Epithelial cell of proximal tubule (primary cell): ENCODE data around the gene RIPK4. TPM values are rescaled to one million over a fixed set of nuclear protein-coding genes. Genes with fewer than 3 reads are reported as not detected.

Source experiments
- DNase-seq: peaks from one replicate; pipeline ENCODE4 v3.0.0-alpha.2; 2011; ENCODE audit warnings: low read depth
- H3K4me3 ChIP-seq: 2 replicates; pipeline ENCODE4 v1.5.1; 2011; ENCODE audit warnings: low read depth, mild to moderate bottlenecking, low read length
- CTCF ChIP-seq: conservative IDR thresholded peaks from 2 replicates; pipeline ENCODE4 v1.5.1; 2012; ENCODE audit warnings: low read depth, mild to moderate bottlenecking, low read length
- total RNA-seq: library from RNA; depleted of rRNA; stranded (reverse); fragments of >200 nt; gene quantifications from 2 replicates; pipeline ENCODE4 v1.2.3, GENCODE V29; 2015

The RIPK4 gene
- total RNA-seq, 1 donor from 2014 or later: 20.2 TPM

GRCh38 chr21:41736423-41736822 lies 30.4 kb downstream of the RIPK4 start:
- H3K4me3 ChIP-seq: no peak overlapping the region
- DNase-seq: no peak
- TF ChIP-seq CTCF: no peak

- H3K4me3 ChIP-seq: no peak overlapping the region
- TF ChIP-seq CTCF: no peak
- no peak for DNase-seq
These were observed 32.7 kb downstream of the RIPK4 start for GRCh38 chr21:41733951-41734689.

- DNase-seq: no peak
- H3K4me3 ChIP-seq: no peak overlapping the region
- TF ChIP-seq CTCF: no peak
These were observed 35.8 kb downstream of the RIPK4 start for GRCh38 chr21:41731081-41731480.

GRCh38 chr21:41730367-41730765 lies 36.5 kb downstream of the RIPK4 start:
- no peak for DNase-seq
- TF ChIP-seq CTCF: no peak
- no peak overlapping the region for H3K4me3 ChIP-seq

GRCh38 chr21:41729701-41730366 lies 37.0 kb downstream of the RIPK4 start:
- no peak for DNase-seq
- TF ChIP-seq CTCF: no peak

GRCh38 chr21:41727784-41728763 lies 38.8 kb downstream of the RIPK4 start:
- no peak for DNase-seq
- no peak overlapping the region for H3K4me3 ChIP-seq
- TF ChIP-seq CTCF: no peak

More at GRCh38 chr21:41729701-41730366, 37.0 kb downstream of the RIPK4 start:
- no peak overlapping the region for H3K4me3 ChIP-seq
